ENCODE results near the gene UCK2.
"Not testable (repeated sequence)": the region's sequence is repeated elsewhere in the genome, so short reads cannot be mapped to it uniquely, and the experiment has no call there.

DNA sequence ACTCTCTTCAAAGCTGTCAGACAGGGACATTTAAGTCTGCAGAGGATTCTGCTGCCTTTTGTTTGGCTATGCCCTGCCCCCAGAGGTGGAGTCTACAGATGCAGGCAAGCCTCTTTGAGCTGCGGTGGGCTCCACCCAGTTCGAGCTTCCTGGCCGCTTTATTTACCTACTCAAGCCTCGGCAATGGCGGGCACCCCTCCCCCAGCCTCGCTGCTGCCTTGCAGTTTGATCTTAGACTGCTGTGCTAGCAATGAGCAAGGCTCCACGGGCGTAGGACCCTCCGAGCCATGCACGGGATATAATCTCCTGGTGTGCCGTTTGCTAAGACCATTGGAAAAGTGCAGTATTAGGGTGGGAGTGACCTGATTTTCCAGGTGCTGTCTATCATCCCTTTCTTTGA is 43.9 kb upstream of the UCK2 start:
- TF ChIP-seq CTCF (IDR thresholded peaks at IDR 0.05; ENCODE audit: extremely low read depth in 1 of 2, insufficient read depth in 1 of 2, low read depth in 1 of 2, low read length in 2 of 2); POLR2A (IDR thresholded peaks at IDR 0.05; ENCODE audit: low read depth, low read length); MYC (IDR thresholded peaks at IDR 0.05; ENCODE audit: low read depth, low read length); POLR2AphosphoS5 (IDR thresholded peaks at IDR 0.05; ENCODE audit: insufficient read depth, low read depth, low read length); FOS (IDR thresholded peaks at IDR 0.05; ENCODE audit: borderline replicate concordance, insufficient read depth, low read length); EZH2 (IDR thresholded peaks at IDR 0.05; ENCODE audit: borderline replicate concordance, low read depth, low read length, severe bottlenecking); JUN (IDR thresholded peaks at IDR 0.05; ENCODE audit: borderline replicate concordance, insufficient read depth, insufficient read length, low read depth); GATA2 (IDR thresholded peaks at IDR 0.05; ENCODE audit: insufficient read depth, insufficient read length, low read depth, low read length): not testable (repeated sequence)
- TF ChIP-seq, protein P1, sequence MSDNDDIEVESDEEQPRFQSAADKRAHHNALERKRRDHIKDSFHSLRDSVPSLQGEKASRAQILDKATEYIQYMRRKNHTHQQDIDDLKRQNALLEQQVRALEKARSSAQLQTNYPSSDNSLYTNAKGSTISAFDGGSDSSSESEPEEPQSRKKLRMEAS (IDR thresholded peaks at IDR 0.05; ENCODE audit: insufficient read depth, insufficient read length): not testable (repeated sequence)
